DND-41 (cell line): ENCODE measurements around the gene PRRT2.

Experiments
- EZH2 ChIP-seq: IDR thresholded peaks from 3 replicates; pipeline ENCODE4 v1.6.1; 2012; ENCODE audit warnings: borderline replicate concordance, low read depth, mild to moderate bottlenecking, moderate library complexity, low read length, inconsistent platforms; ENCODE audit not compliant: severe bottlenecking
- TF ChIP-seq, protein P1 (sequence below): IDR thresholded peaks from 2 replicates; pipeline ENCODE4 v1.5.1; 2012; ENCODE audit warnings: borderline replicate concordance, low read length, moderate library complexity, mild to moderate bottlenecking; ENCODE audit not compliant: poor library complexity, severe bottlenecking; ENCODE audit errors: extremely low read depth

DNA sequence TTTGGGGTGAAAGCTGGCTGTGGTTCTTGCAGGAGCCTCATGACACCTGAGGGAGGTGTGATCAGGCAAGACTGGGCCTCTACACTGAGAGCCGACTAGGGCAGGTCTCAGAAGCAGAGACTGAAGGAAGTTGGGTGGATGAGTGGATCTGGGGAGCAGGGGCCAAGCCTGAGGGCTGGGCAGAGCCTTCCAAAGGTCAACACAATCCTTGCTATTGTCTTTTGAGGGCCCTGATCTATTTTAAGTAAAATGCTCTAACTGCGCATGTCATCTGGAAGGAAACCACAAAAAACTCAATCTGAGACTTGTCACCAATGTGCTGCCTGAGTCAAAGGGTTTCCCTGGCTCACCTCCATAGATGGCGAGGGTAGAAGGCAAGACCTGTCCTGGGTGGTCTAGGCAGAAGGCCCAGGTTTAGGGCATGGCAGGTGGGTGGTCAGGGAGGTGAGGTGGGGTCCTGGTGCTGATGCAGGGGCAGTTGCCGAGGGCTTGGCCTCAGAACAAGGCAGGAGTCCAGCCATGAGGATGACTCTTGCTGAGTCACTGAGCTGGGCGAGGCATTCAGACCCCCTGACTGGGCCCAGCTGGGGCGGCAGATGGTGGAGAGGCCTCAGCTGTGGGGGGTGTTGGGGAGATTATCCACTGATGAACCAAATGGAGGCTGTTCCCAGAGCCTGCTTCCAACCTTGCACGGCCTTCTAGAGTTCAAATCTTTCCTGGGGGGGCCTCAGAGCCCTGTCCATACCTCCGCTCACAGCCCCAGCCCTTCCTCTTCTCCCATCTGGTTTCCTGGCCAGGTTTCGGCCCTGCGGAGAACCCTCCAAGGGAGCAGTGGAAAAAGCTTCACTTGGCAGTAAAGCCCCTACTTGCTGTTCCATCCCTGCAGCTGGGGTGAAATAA is 13.4 kb downstream of the PRRT2 start:
- TF ChIP-seq, protein P1, sequence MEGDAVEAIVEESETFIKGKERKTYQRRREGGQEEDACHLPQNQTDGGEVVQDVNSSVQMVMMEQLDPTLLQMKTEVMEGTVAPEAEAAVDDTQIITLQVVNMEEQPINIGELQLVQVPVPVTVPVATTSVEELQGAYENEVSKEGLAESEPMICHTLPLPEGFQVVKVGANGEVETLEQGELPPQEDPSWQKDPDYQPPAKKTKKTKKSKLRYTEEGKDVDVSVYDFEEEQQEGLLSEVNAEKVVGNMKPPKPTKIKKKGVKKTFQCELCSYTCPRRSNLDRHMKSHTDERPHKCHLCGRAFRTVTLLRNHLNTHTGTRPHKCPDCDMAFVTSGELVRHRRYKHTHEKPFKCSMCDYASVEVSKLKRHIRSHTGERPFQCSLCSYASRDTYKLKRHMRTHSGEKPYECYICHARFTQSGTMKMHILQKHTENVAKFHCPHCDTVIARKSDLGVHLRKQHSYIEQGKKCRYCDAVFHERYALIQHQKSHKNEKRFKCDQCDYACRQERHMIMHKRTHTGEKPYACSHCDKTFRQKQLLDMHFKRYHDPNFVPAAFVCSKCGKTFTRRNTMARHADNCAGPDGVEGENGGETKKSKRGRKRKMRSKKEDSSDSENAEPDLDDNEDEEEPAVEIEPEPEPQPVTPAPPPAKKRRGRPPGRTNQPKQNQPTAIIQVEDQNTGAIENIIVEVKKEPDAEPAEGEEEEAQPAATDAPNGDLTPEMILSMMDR = no peak
- no peak for TF ChIP-seq EZH2
